ENCODE data around the gene KITLG. TPM values are rescaled to one million over a fixed set of nuclear protein-coding genes. Genes with fewer than 3 reads are reported as not detected.
"Not testable (repeated sequence)": the region's sequence is repeated elsewhere in the genome, so short reads cannot be mapped to it uniquely, and the experiment has no call there.

The KITLG gene
- total and polyA plus RNA-seq, 3 experiments from 2014 or later, result 0.33 to 0.49 TPM; not detected in 1

- Mint-ChIP-seq H3K9me3 (peaks cover 0 to 2% (median 0%) of the 10 kb centered on the region in 5 donors), H3K36me3 (no peaks in the 10 kb centered on the region), H3K27me3 (peaks cover 0 to 2% of the 10 kb centered on the region in 2 donors), H3K27ac (no peak overlapping the region), H3K4me1 (no peaks in the 10 kb centered on the region), H3K4me3 (no peak overlapping the region)
- Histone ChIP-seq H3K27me3 (ENCODE audit: insufficient read depth, low read length, poor library complexity, severe bottlenecking) (no peaks in the 10 kb centered on the region), H3K27ac (ENCODE audit: low read depth, low read length) (no peak overlapping the region), H3K36me3 (ENCODE audit: insufficient read depth, low read length) (no peaks in the 10 kb centered on the region), H3K4me1 (ENCODE audit: insufficient read depth, low read length) (no peaks in the 10 kb centered on the region), H3K9me3 (ENCODE audit: low read length) (no peaks in the 10 kb centered on the region), H3K4me3 (ENCODE audit: low read length) (no peak overlapping the region)
- DNase-seq, result no peak
- CTCF ChIA-PET, result no interaction called here
- POLR2A ChIA-PET, result no interaction called here
Measured at GRCh38 chr12:88558340-88558867, 21.9 kb downstream of the KITLG start.

- Mint-ChIP-seq H3K4me1 (no peaks in the 10 kb centered on the region), H3K27ac (no peak overlapping the region), H3K36me3 (no peaks in the 10 kb centered on the region), H3K4me3 (no peak overlapping the region), H3K9me3 (peaks cover 0 to 2% (median 0%) of the 10 kb centered on the region in 5 donors), H3K27me3 (peaks cover 0 to 2% of the 10 kb centered on the region in 2 donors)
- H3K4me1 ChIP-seq (ENCODE audit: insufficient read depth, low read length), result no peaks in the 10 kb centered on the region
- no peaks in the 10 kb centered on the region for H3K27me3 ChIP-seq (ENCODE audit: insufficient read depth, low read length, poor library complexity, severe bottlenecking)
- no peak overlapping the region for H3K27ac ChIP-seq (ENCODE audit: low read depth, low read length)
- H3K9me3 ChIP-seq (ENCODE audit: low read length), result no peaks in the 10 kb centered on the region
- DNase-seq, result no peak
- no peak overlapping the region for H3K4me3 ChIP-seq (ENCODE audit: low read length)
- no peaks in the 10 kb centered on the region for H3K36me3 ChIP-seq (ENCODE audit: insufficient read depth, low read length)
- ChIA-PET POLR2A (no interaction called here), CTCF (no interaction called here)
Measured at GRCh38 chr12:88556213-88556774, 24.0 kb downstream of the KITLG start.

- ChIA-PET POLR2A (no interaction called here), CTCF (no interaction called here)
- no peak for DNase-seq
- Mint-ChIP-seq H3K36me3 (no peaks in the 10 kb centered on the region), H3K4me3 (no peak overlapping the region), H3K4me1 (no peaks in the 10 kb centered on the region), H3K27ac (no peak overlapping the region), H3K27me3 (peaks cover 0 to 2% of the 10 kb centered on the region in 2 donors), H3K9me3 (peaks cover 0 to 2% (median 0%) of the 10 kb centered on the region in 5 donors)
- Histone ChIP-seq H3K9me3 (ENCODE audit: low read length) (no peaks in the 10 kb centered on the region), H3K4me3 (ENCODE audit: low read length) (no peak overlapping the region), H3K4me1 (ENCODE audit: insufficient read depth, low read length) (no peaks in the 10 kb centered on the region), H3K27ac (ENCODE audit: low read depth, low read length) (no peak overlapping the region), H3K27me3 (ENCODE audit: insufficient read depth, low read length, poor library complexity, severe bottlenecking) (no peaks in the 10 kb centered on the region), H3K36me3 (ENCODE audit: insufficient read depth, low read length) (no peaks in the 10 kb centered on the region)
Measured at GRCh38 chr12:88553941-88554658, 26.2 kb downstream of the KITLG start.

GRCh38 chr12:88552610-88553079, 27.6 kb downstream of the KITLG start:
- Histone ChIP-seq H3K4me1 (ENCODE audit: insufficient read depth, low read length) (no peaks in the 10 kb centered on the region), H3K36me3 (ENCODE audit: insufficient read depth, low read length) (no peaks in the 10 kb centered on the region), H3K27me3 (ENCODE audit: insufficient read depth, low read length, poor library complexity, severe bottlenecking) (no peaks in the 10 kb centered on the region), H3K4me3 (ENCODE audit: low read length) (no peak overlapping the region), H3K9me3 (ENCODE audit: low read length) (no peaks in the 10 kb centered on the region), H3K27ac (ENCODE audit: low read depth, low read length) (no peak overlapping the region)
- no peaks in the 10 kb centered on the region for H3K4me1 Mint-ChIP-seq
- peaks cover 0 to 2% (median 0%) of the 10 kb centered on the region in 5 donors for H3K9me3 Mint-ChIP-seq
- no peak for DNase-seq
- no peaks in the 10 kb centered on the region for H3K36me3 Mint-ChIP-seq
- H3K4me3 Mint-ChIP-seq, result no peak overlapping the region
- POLR2A ChIA-PET, result no interaction called here
- peaks cover 0 to 2% of the 10 kb centered on the region in 2 donors for H3K27me3 Mint-ChIP-seq
- CTCF ChIA-PET, result no interaction called here
- no peak overlapping the region for H3K27ac Mint-ChIP-seq

- POLR2A ChIA-PET, result no interaction called here
- Histone ChIP-seq H3K4me1 (ENCODE audit: insufficient read depth, low read length) (no peaks in the 10 kb centered on the region), H3K36me3 (ENCODE audit: insufficient read depth, low read length) (no peaks in the 10 kb centered on the region), H3K27me3 (ENCODE audit: insufficient read depth, low read length, poor library complexity, severe bottlenecking) (no peaks in the 10 kb centered on the region), H3K4me3 (ENCODE audit: low read length) (no peak overlapping the region), H3K9me3 (ENCODE audit: low read length) (no peaks in the 10 kb centered on the region), H3K27ac (ENCODE audit: low read depth, low read length) (no peak overlapping the region)
- no peak overlapping the region for H3K4me3 Mint-ChIP-seq
- no peak overlapping the region for H3K27ac Mint-ChIP-seq
- H3K27me3 Mint-ChIP-seq, result no peaks in the 10 kb centered on the region
- H3K4me1 Mint-ChIP-seq, result no peaks in the 10 kb centered on the region
- CTCF ChIA-PET, result no interaction called here
- no peak for DNase-seq
- H3K9me3 Mint-ChIP-seq, result no peaks in the 10 kb centered on the region
- H3K36me3 Mint-ChIP-seq, result no peaks in the 10 kb centered on the region
Measured at GRCh38 chr12:88549929-88550328, 30.3 kb downstream of the KITLG start.

- H3K9me3 ChIP-seq (ENCODE audit: low read length); H3K4me1 ChIP-seq (ENCODE audit: insufficient read depth, low read length); H3K27me3 ChIP-seq (ENCODE audit: insufficient read depth, low read length, poor library complexity, severe bottlenecking); H3K27me3 Mint-ChIP-seq; H3K9me3 Mint-ChIP-seq; H3K36me3 ChIP-seq (ENCODE audit: insufficient read depth, low read length); H3K36me3 Mint-ChIP-seq; H3K4me3 ChIP-seq (ENCODE audit: low read length); H3K4me3 Mint-ChIP-seq; H3K27ac Mint-ChIP-seq; DNase-seq; CTCF ChIA-PET; H3K4me1 Mint-ChIP-seq; POLR2A ChIA-PET; H3K27ac ChIP-seq (ENCODE audit: low read depth, low read length): not testable (repeated sequence)
Measured at GRCh38 chr12:88547949-88548348, 32.3 kb downstream of the KITLG start.

GRCh38 chr12:88546853-88547252, 33.4 kb downstream of the KITLG start:
- no peaks in the 10 kb centered on the region for H3K27me3 ChIP-seq (ENCODE audit: insufficient read depth, low read length, poor library complexity, severe bottlenecking)
- no peaks in the 10 kb centered on the region for H3K9me3 Mint-ChIP-seq
- H3K36me3 Mint-ChIP-seq, result no peaks in the 10 kb centered on the region
- H3K27ac Mint-ChIP-seq, result no peak overlapping the region
- H3K27ac ChIP-seq (ENCODE audit: low read depth, low read length), result no peak overlapping the region
- ChIA-PET CTCF (no interaction called here), POLR2A (no interaction called here)
- H3K4me1 Mint-ChIP-seq, result no peaks in the 10 kb centered on the region
- H3K4me1 ChIP-seq (ENCODE audit: insufficient read depth, low read length), result no peaks in the 10 kb centered on the region
- H3K36me3 ChIP-seq (ENCODE audit: insufficient read depth, low read length), result no peaks in the 10 kb centered on the region
- DNase-seq, result no peak
- no peak overlapping the region for H3K4me3 ChIP-seq (ENCODE audit: low read length)
- no peaks in the 10 kb centered on the region for H3K9me3 ChIP-seq (ENCODE audit: low read length)
- H3K27me3 Mint-ChIP-seq, result no peaks in the 10 kb centered on the region
- no peak overlapping the region for H3K4me3 Mint-ChIP-seq

- ChIA-PET POLR2A (no interaction called here), CTCF (no interaction called here)
- H3K27ac Mint-ChIP-seq, result no peak overlapping the region
- H3K9me3 ChIP-seq (ENCODE audit: low read length), result no peaks in the 10 kb centered on the region
- H3K4me1 Mint-ChIP-seq, result no peaks in the 10 kb centered on the region
- H3K27ac ChIP-seq (ENCODE audit: low read depth, low read length), result no peak overlapping the region
- no peaks in the 10 kb centered on the region for H3K27me3 Mint-ChIP-seq
- no peaks in the 10 kb centered on the region for H3K9me3 Mint-ChIP-seq
- no peaks in the 10 kb centered on the region for H3K36me3 Mint-ChIP-seq
- no peak overlapping the region for H3K4me3 Mint-ChIP-seq
- no peaks in the 10 kb centered on the region for H3K27me3 ChIP-seq (ENCODE audit: insufficient read depth, low read length, poor library complexity, severe bottlenecking)
- no peak overlapping the region for H3K4me3 ChIP-seq (ENCODE audit: low read length)
- no peaks in the 10 kb centered on the region for H3K4me1 ChIP-seq (ENCODE audit: insufficient read depth, low read length)
- no peak for DNase-seq
- no peaks in the 10 kb centered on the region for H3K36me3 ChIP-seq (ENCODE audit: insufficient read depth, low read length)
Measured at GRCh38 chr12:88546226-88546625, 34.0 kb downstream of the KITLG start.
